ENCODE data around the gene KMT2E. TPM values are rescaled to one million over a fixed set of nuclear protein-coding genes. Genes with fewer than 3 reads are reported as not detected.

KMT2E gene
- total RNA-seq, 1 experiment from 2014 or later = 52.3 TPM

GRCh38 chr7:105112440-105113418 is 98.7 kb downstream of the KMT2E start:
- no peak overlapping the region for H3K4me3 Mint-ChIP-seq
- CTCF ChIA-PET = interaction anchor here (1.0 kb wide), 1 partner anchor 131 kb away, joined by 3 read pairs; no protein-coding TSS in a partner anchor

More at GRCh38 chr7:105112440-105113418, 98.7 kb downstream of the KMT2E start:
- Mint-ChIP-seq H3K27ac (peak overlapping the region; percentile 79; the same call in 1 of the 2 replicates), H3K27me3 (ENCODE audit: low read depth) (no peaks in the 10 kb centered on the region), H3K9me3 (no peaks in the 10 kb centered on the region), H3K36me3 (peaks cover 71% of the 10 kb centered on the region), H3K4me1 (no peaks in the 10 kb centered on the region)
- DNase-seq (ENCODE audit: low spot score) (no peak), ATAC-seq (no peak)
- TF ChIP-seq RORB (CRISPR knock-in tag; IDR thresholded peaks at IDR 0.05) (no peak), ZNF425 (CRISPR knock-in tag; conservative IDR thresholded peaks at IDR 0.05) (no peak), JAZF1 (CRISPR knock-in tag; IDR thresholded peaks at IDR 0.05) (no peak), FOXJ3 (CRISPR knock-in tag; IDR thresholded peaks at IDR 0.05; ENCODE audit: borderline replicate concordance) (no peak), E2F5 (CRISPR knock-in tag; IDR thresholded peaks at IDR 0.05) (no peak), SMAD4 (CRISPR knock-in tag; IDR thresholded peaks at IDR 0.05) (no peak), E2F1 (CRISPR knock-in tag; IDR thresholded peaks at IDR 0.05) (no peak), NFE2L1 (CRISPR knock-in tag; IDR thresholded peaks at IDR 0.05) (no peak), ZNF423 (CRISPR knock-in tag; IDR thresholded peaks at IDR 0.05) (no peak), ZNF232 (CRISPR knock-in tag; IDR thresholded peaks at IDR 0.05) (no peak), PRRX2 (CRISPR knock-in tag; IDR thresholded peaks at IDR 0.05) (no peak), FOXP4 (CRISPR knock-in tag; IDR thresholded peaks at IDR 0.05) (no peak)
- POLR2A ChIA-PET = no interaction called here
